GM12864 (cell line): ENCODE data around the gene VTI1A.

Experiments used
- DNase-seq: peaks from one replicate; pipeline ENCODE4 v3.0.0-alpha.2; 2011; ENCODE audit warnings: low read depth
- H3K4me3 ChIP-seq: 2 replicates; pipeline ENCODE4 v1.5.1; 2011; ENCODE audit warnings: mild to moderate bottlenecking, low read depth, low read length, control low read depth
- CTCF ChIP-seq: IDR thresholded peaks from 2 replicates; pipeline ENCODE4 v1.5.1; 2011; ENCODE audit warnings: low read depth, mild to moderate bottlenecking, moderate library complexity, low read length, control low read depth, inconsistent platforms; ENCODE audit errors: missing control alignments

VTI1A gene

GRCh38 chr10:112775892-112776674 is 329.1 kb downstream of the VTI1A start:
- DNase-seq, result no peak
- no peak for TF ChIP-seq CTCF
- no peak overlapping the region for H3K4me3 ChIP-seq

GRCh38 chr10:112778579-112778978 is 331.6 kb downstream of the VTI1A start:
- DNase-seq, result no peak
- no peak overlapping the region for H3K4me3 ChIP-seq
- no peak for TF ChIP-seq CTCF

- no peak for DNase-seq
- TF ChIP-seq CTCF, result no peak
- no peak overlapping the region for H3K4me3 ChIP-seq
Measured at GRCh38 chr10:112779025-112779770, 332.2 kb downstream of the VTI1A start.

GRCh38 chr10:112782200-112782907 is 335.3 kb downstream of the VTI1A start:
- no peak overlapping the region for H3K4me3 ChIP-seq
- no peak for TF ChIP-seq CTCF
- no peak for DNase-seq

GRCh38 chr10:112783351-112784021 is 336.5 kb downstream of the VTI1A start:
- TF ChIP-seq CTCF, result no peak
- DNase-seq, result no peak
- H3K4me3 ChIP-seq, result no peak overlapping the region

GRCh38 chr10:112784022-112784461 is 337.0 kb downstream of the VTI1A start:
- no peak for DNase-seq
- H3K4me3 ChIP-seq, result no peak overlapping the region

More at GRCh38 chr10:112784022-112784461, 337.0 kb downstream of the VTI1A start:
- no peak for TF ChIP-seq CTCF
